Left forelimb (tissue), 1 donor: ENCODE results near the gene CCR1.
"Not testable (repeated sequence)": the region's sequence is repeated elsewhere in the genome, so short reads cannot be mapped to it uniquely, and the experiment has no call there.

Experiments
- DNase-seq: peaks from one replicate; pipeline ENCODE4 v3.0.0-alpha.2; 2018; ENCODE audit warnings: low spot score

CCR1 gene

GRCh38 chr3:46212101-46212500 is 4.0 kb upstream of the CCR1 start:
- DNase-seq = no peak

GRCh38 chr3:46209746-46210470 is 1.8 kb upstream of the CCR1 start:
- no peak for DNase-seq

GRCh38 chr3:46209053-46209452 is 940 bp upstream of the CCR1 start:
- DNase-seq = no peak

GRCh38 chr3:46207514-46207913 is 599 bp downstream of the CCR1 start:
- DNase-seq = not testable (repeated sequence)

GRCh38 chr3:46206282-46207015 is 1.7 kb downstream of the CCR1 start:
- no peak for DNase-seq

- no peak for DNase-seq
Measured at GRCh38 chr3:46205286-46205960, 2.7 kb downstream of the CCR1 start.

- no peak for DNase-seq
Measured at GRCh38 chr3:46203681-46204080, 4.4 kb downstream of the CCR1 start.

GRCh38 chr3:46202535-46202934 is 5.6 kb downstream of the CCR1 start:
- no peak for DNase-seq

GRCh38 chr3:46200790-46201189 is 7.3 kb downstream of the CCR1 start:
- DNase-seq = no peak

- DNase-seq = no peak
Measured at GRCh38 chr3:46200211-46200610, 7.9 kb downstream of the CCR1 start.

GRCh38 chr3:46196261-46196957 is 11.7 kb downstream of the CCR1 start:
- DNase-seq = no peak

- no peak for DNase-seq
Measured at GRCh38 chr3:46194868-46195553, 13.1 kb downstream of the CCR1 start.

- no peak for DNase-seq
Measured at GRCh38 chr3:46193436-46193835, 14.7 kb downstream of the CCR1 start.

- no peak for DNase-seq
Measured at GRCh38 chr3:46192939-46193338, 15.2 kb downstream of the CCR1 start.

GRCh38 chr3:46191730-46192129 is 16.4 kb downstream of the CCR1 start:
- DNase-seq = no peak

GRCh38 chr3:46188708-46189107 is 19.4 kb downstream of the CCR1 start:
- DNase-seq = no peak

GRCh38 chr3:46187876-46188275 is 20.2 kb downstream of the CCR1 start:
- no peak for DNase-seq

GRCh38 chr3:46187341-46187700 is 20.8 kb downstream of the CCR1 start:
- no peak for DNase-seq

- DNase-seq = no peak
Measured at GRCh38 chr3:46186471-46187340, 21.4 kb downstream of the CCR1 start.

GRCh38 chr3:46184469-46184868 is 23.6 kb downstream of the CCR1 start:
- no peak for DNase-seq

- DNase-seq = no peak
Measured at GRCh38 chr3:46183330-46183729, 24.8 kb downstream of the CCR1 start.
